Mucosa of rectum (tissue), 2 donors: ENCODE measurements around the gene KYAT1.
A peak's percentile ranks its signal among the peaks of the same experiment; 100 is the strongest.

Experiments used
- H3K27ac ChIP-seq, 2 donors: one replicate each; pipeline ENCODE4 v1.7.0; 2013; ENCODE audit warnings: inconsistent platforms in 2 of 2, low read depth in 2 of 2, low read length in 2 of 2
- H3K27me3 ChIP-seq, 2 donors: one replicate each; pipeline ENCODE4 v1.7.0; 2013; ENCODE audit warnings: low read length in 2 of 2; ENCODE audit not compliant: control insufficient read depth in 2 of 2, insufficient read depth in 2 of 2
- H3K36me3 ChIP-seq, 2 donors: one replicate each; pipeline ENCODE4 v1.7.0; 2013; ENCODE audit warnings: low read length in 2 of 2; ENCODE audit not compliant: control insufficient read depth in 2 of 2, insufficient read depth in 2 of 2
- H3K4me1 ChIP-seq, 2 donors: one replicate each; pipeline ENCODE4 v1.7.0; 2013; ENCODE audit warnings: low read length in 2 of 2, mild to moderate bottlenecking in 1 of 2; ENCODE audit not compliant: control insufficient read depth in 2 of 2, insufficient read depth in 2 of 2
- H3K4me3 ChIP-seq, 2 donors: one replicate each; pipeline ENCODE4 v1.7.0; 2013; ENCODE audit warnings: low read length in 2 of 2
- H3K9ac ChIP-seq, 2 donors: one replicate each; pipeline ENCODE4 v1.7.0; 2013; ENCODE audit warnings: low read length in 2 of 2, low read depth in 1 of 2, mild to moderate bottlenecking in 1 of 2
- H3K9me3 ChIP-seq, 2 donors: one replicate each; pipeline ENCODE4 v1.7.0; 2013; ENCODE audit warnings: low read length in 2 of 2; ENCODE audit not compliant: control insufficient read depth in 2 of 2
- donor health status: healthy.
- donor health status: Normal muscosa, but diverticular disease.

The KYAT1 gene

DNA sequence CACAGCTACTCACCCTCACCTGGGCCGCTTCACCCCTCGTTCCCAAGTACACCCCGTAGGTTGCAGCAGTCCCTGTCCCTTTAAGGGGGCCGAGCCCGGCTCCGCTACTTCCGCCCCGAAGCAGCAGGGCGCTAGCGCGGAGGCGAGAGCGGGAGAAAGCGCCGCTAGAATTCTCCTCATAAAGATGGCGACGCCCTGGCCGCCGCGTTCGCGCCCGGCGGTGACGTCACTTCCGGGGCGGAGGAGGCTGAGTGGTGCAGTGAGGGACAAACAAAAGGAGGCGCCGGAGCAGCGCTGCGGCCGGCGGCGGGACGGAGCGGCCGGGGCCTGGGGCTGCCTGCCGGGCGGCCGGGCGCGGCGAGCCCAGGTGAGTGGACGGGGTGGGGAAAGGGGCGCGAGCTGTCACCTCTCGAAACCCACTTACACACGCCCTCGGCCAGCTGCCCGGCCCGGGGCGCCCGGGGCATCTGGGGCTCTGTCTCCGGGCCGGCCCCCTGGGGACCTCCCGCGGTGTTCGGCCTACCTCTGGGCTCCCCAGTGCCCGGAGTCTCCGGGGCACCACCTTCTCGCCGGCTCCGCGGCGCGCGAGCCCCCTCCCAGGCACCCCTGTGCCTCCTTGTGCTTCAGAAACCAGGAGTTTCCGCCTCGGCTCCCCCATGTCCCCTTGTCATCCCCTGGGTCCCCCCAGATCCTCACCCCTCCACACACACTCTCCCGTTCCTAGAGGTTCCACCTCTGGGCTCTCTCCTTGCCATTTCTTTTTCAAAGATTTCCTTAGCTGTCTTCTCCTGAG is at the start of gene KYAT1, which contains the start of gene LRRC8A:
KYAT1 (minus strand) TSS at position 67 of the 793 bp plus-strand sequence. CDS start 36,545 bp downstream, outside the sequence.
LRRC8A (plus strand) TSS at position 250 of the 793 bp plus-strand sequence. CDS start 25,032 bp downstream, outside the sequence.
- Histone ChIP-seq H3K4me1 (peaks cover 8 to 11% of the 10 kb centered on the region in 2 donors), H3K36me3 (peaks cover 3 to 11% of the 10 kb centered on the region in 2 donors), H3K27ac (peak within 1 kb of the TSS; percentile 87 to 88), H3K27me3 (no peaks in the 10 kb centered on the region), H3K4me3 (peak within 1 kb of the TSS; percentile 83 to 94), H3K9me3 (no peaks in the 10 kb centered on the region), H3K9ac (peak within 1 kb of the TSS; percentile 82 to 95)

DNA sequence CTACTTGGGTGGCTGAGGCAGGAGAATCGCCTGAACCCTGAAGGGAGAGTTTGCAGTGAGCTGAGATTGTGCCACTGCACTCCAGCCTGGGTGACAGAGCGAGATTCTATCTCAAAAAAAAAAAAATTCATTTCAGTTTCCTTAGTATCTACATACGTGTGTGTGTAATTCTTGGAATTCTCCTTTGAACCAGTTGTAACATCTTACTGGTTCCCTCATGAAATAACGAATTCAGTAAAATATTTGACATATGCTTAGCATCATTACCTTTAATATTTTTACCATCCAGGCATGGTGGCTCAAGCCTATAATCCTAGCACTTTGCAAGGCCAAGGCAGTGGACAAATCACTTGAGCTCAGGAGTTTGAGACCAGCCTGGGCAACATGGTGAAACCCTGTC is 47.8 kb upstream of the KYAT1 start:
- no peak overlapping the region for H3K27ac ChIP-seq
- no peaks in the 10 kb centered on the region for H3K27me3 ChIP-seq
- H3K36me3 ChIP-seq: no peaks in the 10 kb centered on the region
- no peak overlapping the region for H3K4me3 ChIP-seq
- no peak overlapping the region for H3K9ac ChIP-seq
- no peaks in the 10 kb centered on the region for H3K9me3 ChIP-seq
- no peaks in the 10 kb centered on the region for H3K4me1 ChIP-seq

DNA sequence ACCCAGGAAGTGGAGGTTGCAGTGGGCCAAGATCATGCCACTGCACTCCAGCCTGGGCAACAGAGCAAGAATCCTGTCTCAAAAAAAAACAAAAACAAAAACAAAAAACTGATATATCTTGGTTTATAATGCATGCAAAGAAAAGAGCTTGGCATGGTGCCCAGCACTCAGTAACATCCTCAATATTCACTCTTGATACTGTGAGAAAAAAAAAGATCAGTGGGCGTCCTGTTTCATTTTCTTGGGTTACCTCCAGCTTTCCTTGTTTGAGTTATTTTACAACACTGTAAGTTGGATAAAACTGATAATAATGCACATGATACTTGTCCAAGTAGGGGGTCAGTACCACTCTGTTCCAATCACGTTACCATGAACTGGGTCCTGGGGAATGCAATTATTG is 46.9 kb upstream of the KYAT1 start:
- Histone ChIP-seq H3K4me1 (no peaks in the 10 kb centered on the region), H3K4me3 (no peak overlapping the region), H3K9me3 (no peaks in the 10 kb centered on the region), H3K9ac (no peak overlapping the region), H3K27me3 (no peaks in the 10 kb centered on the region), H3K36me3 (no peaks in the 10 kb centered on the region), H3K27ac (no peak overlapping the region)

DNA sequence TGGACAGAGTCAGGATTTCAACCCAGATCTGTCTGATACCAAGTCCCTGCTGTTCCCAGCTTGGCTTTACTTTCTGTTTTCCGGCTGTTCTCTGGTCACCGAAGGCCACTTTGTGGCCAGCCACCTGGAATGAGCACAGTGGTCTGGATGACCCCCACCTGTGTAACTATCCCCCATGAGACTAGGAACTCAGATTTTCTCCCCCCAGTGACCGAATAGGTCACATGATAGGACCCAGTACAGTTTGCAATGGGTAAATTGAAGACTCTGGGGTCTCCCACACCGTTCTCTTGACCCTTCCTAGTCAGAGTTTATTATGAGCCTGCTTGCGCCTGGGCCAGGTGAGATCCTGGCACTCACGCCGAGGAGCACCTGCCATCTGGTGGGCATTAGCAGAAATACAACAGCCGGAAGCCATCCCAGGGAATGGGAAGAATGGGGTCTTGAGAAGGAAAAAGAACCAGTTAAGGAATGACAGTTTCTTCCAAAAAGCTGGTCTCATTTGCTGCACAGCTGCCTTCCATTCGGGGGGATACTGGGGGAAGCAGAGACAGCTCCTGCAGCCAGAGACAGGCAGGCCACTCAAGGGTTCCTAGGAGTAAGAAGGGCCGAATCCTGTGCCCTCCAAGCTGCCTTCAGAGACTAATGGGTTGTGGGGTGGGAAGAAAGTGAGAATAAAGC is 46.1 kb upstream of the KYAT1 start:
- Histone ChIP-seq H3K36me3 (no peaks in the 10 kb centered on the region), H3K27me3 (no peaks in the 10 kb centered on the region), H3K9ac (no peak overlapping the region), H3K4me3 (no peak overlapping the region), H3K9me3 (no peaks in the 10 kb centered on the region), H3K4me1 (no peaks in the 10 kb centered on the region), H3K27ac (no peak overlapping the region)

DNA sequence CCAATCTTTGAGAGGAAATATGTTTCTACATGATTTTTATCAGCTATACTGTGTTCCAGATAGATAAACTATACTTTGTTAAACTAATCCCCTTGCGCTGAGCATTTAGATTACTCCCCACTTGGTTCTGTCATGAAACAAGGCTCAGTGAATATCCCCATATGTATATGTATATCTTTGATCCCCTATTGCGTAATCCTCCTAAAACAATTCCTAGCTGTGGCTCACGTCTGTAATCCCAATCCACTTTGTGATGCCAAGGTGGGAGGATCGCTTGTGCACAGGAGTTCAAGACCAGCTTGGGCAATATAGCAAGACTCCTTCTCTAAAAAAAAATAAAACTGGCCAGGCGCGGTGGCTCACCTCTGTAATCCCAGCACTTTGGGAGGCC is 41.7 kb upstream of the KYAT1 start:
- Histone ChIP-seq H3K36me3 (no peaks in the 10 kb centered on the region), H3K9ac (no peak overlapping the region), H3K27ac (no peak overlapping the region), H3K27me3 (no peaks in the 10 kb centered on the region), H3K9me3 (no peaks in the 10 kb centered on the region), H3K4me3 (no peak overlapping the region), H3K4me1 (no peaks in the 10 kb centered on the region)

DNA sequence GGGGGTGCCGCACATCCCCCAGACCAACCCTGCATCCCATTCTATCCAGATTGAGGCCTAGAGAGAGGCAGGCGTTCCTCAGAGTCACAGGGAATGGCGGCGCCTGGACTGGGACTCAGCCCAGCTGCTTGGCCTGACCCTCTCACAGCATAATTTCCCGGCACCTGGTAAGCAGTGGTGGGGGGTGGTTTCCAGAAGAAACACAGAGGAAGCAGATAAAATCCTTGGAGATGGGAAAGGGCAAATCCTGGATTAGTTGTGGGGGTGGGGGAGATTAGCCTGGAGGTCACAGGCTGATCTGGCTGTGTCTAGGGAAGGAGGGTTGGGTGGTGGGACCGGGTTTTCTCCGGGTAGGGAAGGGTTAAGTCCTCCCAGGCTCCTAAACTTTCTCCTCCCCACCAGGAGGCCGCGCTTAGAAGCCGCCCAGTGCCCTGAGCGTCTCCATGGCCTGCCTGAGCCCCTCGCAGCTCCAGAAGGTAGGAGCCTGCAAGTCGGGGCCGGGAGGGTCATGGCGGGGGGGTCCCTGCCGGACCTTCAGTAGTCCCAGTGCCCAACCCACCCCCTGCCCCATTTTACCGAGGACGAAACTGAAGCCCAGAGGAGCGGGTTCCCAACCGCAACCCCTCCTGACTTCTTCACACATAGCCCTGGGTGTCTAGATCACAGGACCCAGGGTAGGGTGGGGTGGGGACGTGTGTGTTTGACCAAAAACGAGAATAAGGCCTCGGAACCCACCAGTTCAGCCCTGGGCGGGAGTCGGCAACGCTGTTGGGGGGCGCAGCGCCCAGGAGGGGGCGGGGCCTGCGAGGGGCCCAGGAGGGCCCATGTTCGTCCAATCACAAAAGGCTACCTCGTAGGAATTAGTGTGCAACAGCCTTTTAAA is 40.4 kb upstream of the KYAT1 start:
- Histone ChIP-seq H3K27me3 (no peaks in the 10 kb centered on the region), H3K9me3 (no peaks in the 10 kb centered on the region), H3K4me3 (peak overlapping the region; percentile 47 to 59), H3K4me1 (no peaks in the 10 kb centered on the region), H3K9ac (peak overlapping the region; percentile 44 to 63), H3K27ac (peak overlapping the region; percentile 38 to 61), H3K36me3 (peaks cover 0 to 5% of the 10 kb centered on the region in 2 donors)

DNA sequence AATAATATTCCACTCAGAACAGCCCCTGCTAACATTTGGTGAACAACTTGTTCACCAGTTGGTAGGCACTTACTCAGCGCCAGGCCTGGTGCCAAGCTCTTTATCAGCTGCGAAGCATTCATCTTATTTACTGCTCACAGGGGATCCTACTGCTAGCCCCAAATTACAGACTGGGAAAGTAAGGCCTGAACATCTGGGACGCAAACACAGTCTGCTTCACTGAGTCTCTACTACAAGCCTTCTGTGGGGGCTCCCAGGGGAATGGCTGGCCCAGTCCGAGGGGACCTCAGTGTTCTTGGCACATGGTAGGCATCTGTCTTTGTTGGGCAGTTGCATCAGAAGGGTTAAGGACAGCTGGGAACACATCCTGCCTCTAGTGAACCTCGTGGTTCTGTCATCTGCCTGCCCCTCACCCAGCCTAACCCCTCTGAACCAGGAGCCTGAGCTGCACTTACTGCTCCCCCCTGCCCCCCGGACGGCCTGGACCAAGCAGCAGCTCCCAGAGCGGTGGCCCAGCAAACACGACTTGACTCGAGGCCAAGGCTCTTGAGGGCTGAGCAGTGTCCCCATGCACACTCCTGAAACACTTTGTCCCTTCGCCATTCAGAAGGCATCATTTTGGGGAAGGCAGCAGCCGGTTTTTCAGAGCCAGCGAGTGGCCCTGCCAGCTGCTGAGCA is 38.8 kb upstream of the KYAT1 start, which contains the start of gene PHYHD1:
PHYHD1 (plus strand) TSS at position 602 of the 678 bp plus-strand sequence. CDS start 1,342 bp downstream, outside the sequence.
- Histone ChIP-seq H3K36me3 (peaks cover 5 to 10% of the 10 kb centered on the region in 2 donors), H3K4me3 (peak within 1 kb of the TSS in 1 of 2 donors; percentile 59), H3K9me3 (no peaks in the 10 kb centered on the region), H3K4me1 (peaks cover 2 to 4% of the 10 kb centered on the region in 2 donors), H3K27me3 (no peaks in the 10 kb centered on the region), H3K9ac (peak within 1 kb of the TSS; percentile 44 to 63), H3K27ac (peak within 1 kb of the TSS; percentile 38 to 61)

DNA sequence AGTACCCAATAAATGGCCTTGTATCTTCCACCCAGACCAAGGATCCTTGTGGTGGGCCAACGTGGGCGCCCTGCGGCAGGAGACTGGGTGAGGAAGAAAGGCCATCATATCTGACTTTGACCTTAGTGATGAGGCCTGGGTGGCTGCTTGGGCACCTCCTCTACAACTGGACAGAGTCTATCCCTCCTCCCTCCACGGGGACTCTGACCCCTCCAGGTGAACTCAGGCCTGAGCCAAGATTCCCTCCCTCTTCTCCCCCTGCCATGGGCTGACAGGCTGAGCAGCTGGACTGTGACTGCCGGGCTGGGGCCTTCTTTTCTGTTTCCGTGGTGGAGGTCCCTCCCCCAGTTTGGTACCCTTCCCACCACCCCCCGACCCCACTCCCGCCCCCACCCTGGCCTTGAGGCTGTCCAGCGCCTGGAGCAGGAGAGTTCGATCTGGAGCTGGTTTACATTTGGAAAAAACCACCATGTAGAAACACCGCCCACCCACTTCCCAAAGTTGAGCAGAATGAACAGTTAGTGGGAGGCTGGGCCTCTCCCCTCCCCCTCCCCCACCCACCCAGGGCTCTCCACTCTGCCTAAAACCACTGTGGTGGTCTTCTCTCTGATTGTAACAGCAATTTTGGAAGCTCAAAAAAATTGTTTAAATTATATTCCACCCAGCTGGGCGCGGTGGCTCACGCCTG is 37.8 kb upstream of the KYAT1 start:
- H3K4me1 ChIP-seq: peaks cover 2 to 4% of the 10 kb centered on the region in 2 donors
- no peak overlapping the region for H3K9ac ChIP-seq
- H3K9me3 ChIP-seq: no peaks in the 10 kb centered on the region
- H3K27ac ChIP-seq: no peak overlapping the region
- no peaks in the 10 kb centered on the region for H3K27me3 ChIP-seq
- H3K36me3 ChIP-seq: peaks cover 8 to 10% of the 10 kb centered on the region in 2 donors
- no peak overlapping the region for H3K4me3 ChIP-seq

DNA sequence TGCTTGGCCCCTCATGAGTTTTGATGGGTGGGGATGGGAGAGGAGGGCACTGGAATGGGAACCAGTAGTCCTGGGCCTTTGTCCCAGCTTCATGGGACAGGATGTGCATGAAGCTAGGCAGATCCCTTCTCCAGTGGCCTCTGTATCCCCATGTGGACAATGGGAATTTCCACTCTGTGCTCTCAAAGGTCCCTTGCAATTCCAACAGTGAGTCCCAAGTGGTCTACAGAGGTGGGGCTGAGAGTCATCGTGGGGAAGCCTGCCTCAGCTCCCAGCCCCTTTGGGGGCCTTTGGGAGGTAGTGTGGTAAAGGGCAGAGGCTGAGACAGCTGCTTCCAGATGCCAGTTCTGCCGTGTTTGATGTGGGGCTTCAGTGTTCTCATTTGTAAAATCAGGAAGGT is 37.2 kb upstream of the KYAT1 start:
- no peak overlapping the region for H3K9ac ChIP-seq
- H3K36me3 ChIP-seq: peaks cover 8 to 10% of the 10 kb centered on the region in 2 donors
- no peaks in the 10 kb centered on the region for H3K9me3 ChIP-seq
- no peaks in the 10 kb centered on the region for H3K27me3 ChIP-seq
- peaks cover 2 to 4% of the 10 kb centered on the region in 2 donors for H3K4me1 ChIP-seq
- no peak overlapping the region for H3K4me3 ChIP-seq
- H3K27ac ChIP-seq: no peak overlapping the region
